Measurements from ENCODE around the gene SPECC1L.

The SPECC1L gene

GRCh38 chr22:24323695-24324094 lies 53.1 kb downstream of the SPECC1L start:
- H3K4me3 ChIP-seq (ENCODE audit: low read length) = no peak overlapping the region
- DNase-seq (ENCODE audit: low read depth) = no peak
- TF ChIP-seq CTCF (IDR thresholded peaks at IDR 0.05; ENCODE audit: insufficient read depth, low read depth, low read length, missing control alignments) = no peak

- no peak for TF ChIP-seq CTCF (IDR thresholded peaks at IDR 0.05; ENCODE audit: insufficient read depth, low read depth, low read length, missing control alignments)
- DNase-seq (ENCODE audit: low read depth) = no peak
- H3K4me3 ChIP-seq (ENCODE audit: low read length) = no peak overlapping the region
Measured at GRCh38 chr22:24324137-24324536, 53.5 kb downstream of the SPECC1L start.

- TF ChIP-seq CTCF (IDR thresholded peaks at IDR 0.05; ENCODE audit: insufficient read depth, low read depth, low read length, missing control alignments) = peak; percentile 75
- DNase-seq (ENCODE audit: low read depth) = peak; percentile 63
- no peak overlapping the region for H3K4me3 ChIP-seq (ENCODE audit: low read length)
Measured at GRCh38 chr22:24325105-24325757, 54.6 kb downstream of the SPECC1L start.

- no peak overlapping the region for H3K4me3 ChIP-seq (ENCODE audit: low read length)
- no peak for TF ChIP-seq CTCF (IDR thresholded peaks at IDR 0.05; ENCODE audit: insufficient read depth, low read depth, low read length, missing control alignments)
- DNase-seq (ENCODE audit: low read depth) = no peak
Measured at GRCh38 chr22:24326266-24326665, 55.6 kb downstream of the SPECC1L start.

- TF ChIP-seq CTCF (IDR thresholded peaks at IDR 0.05; ENCODE audit: insufficient read depth, low read depth, low read length, missing control alignments) = no peak
- no peak overlapping the region for H3K4me3 ChIP-seq (ENCODE audit: low read length)
- no peak for DNase-seq (ENCODE audit: low read depth)
Measured at GRCh38 chr22:24327832-24328231, 57.2 kb downstream of the SPECC1L start.

- TF ChIP-seq CTCF (IDR thresholded peaks at IDR 0.05; ENCODE audit: insufficient read depth, low read depth, low read length, missing control alignments) = no peak
- peak; percentile 35 for DNase-seq (ENCODE audit: low read depth)
- no peak overlapping the region for H3K4me3 ChIP-seq (ENCODE audit: low read length)
Measured at GRCh38 chr22:24329453-24329852, 58.8 kb downstream of the SPECC1L start.

- no peak for DNase-seq (ENCODE audit: low read depth)
- TF ChIP-seq CTCF (IDR thresholded peaks at IDR 0.05; ENCODE audit: insufficient read depth, low read depth, low read length, missing control alignments) = no peak
Measured at GRCh38 chr22:24330636-24331035, 60.0 kb downstream of the SPECC1L start.

More at GRCh38 chr22:24330636-24331035, 60.0 kb downstream of the SPECC1L start:
- no peak overlapping the region for H3K4me3 ChIP-seq (ENCODE audit: low read length)
